ENCODE measurements around the gene FCHSD1. TPM values are rescaled to one million over a fixed set of nuclear protein-coding genes. Genes with fewer than 3 reads are reported as not detected.

Gene FCHSD1
- total RNA-seq, 1 experiment from 2014 or later = 41.4 TPM

- no peak overlapping the region for H3K4me3 Mint-ChIP-seq (ENCODE audit: low read depth, unreplicated experiment)
- no peak for TF ChIP-seq CTCF (IDR thresholded peaks at IDR 0.05; ENCODE audit: unreplicated experiment)
- DNase-seq = no peak
- H3K27ac Mint-ChIP-seq (ENCODE audit: unreplicated experiment) = no peak overlapping the region
- intact Hi-C loops (cut with micrococcal nuclease; ENCODE audit: unreplicated experiment) = no loop called here
- CTCF ChIA-PET = no interaction called here
- no peaks in the 10 kb centered on the region for H3K9me3 Mint-ChIP-seq (ENCODE audit: low read depth, unreplicated experiment)
- H3K4me1 Mint-ChIP-seq (ENCODE audit: low read depth, unreplicated experiment) = peaks cover 22% of the 10 kb centered on the region
- peaks cover 37% of the 10 kb centered on the region for H3K36me3 Mint-ChIP-seq (ENCODE audit: insufficient read depth, unreplicated experiment)
- no TSS peak for BruUV-seq (replicated peaks)
- H3K27me3 Mint-ChIP-seq (ENCODE audit: unreplicated experiment) = no peaks in the 10 kb centered on the region
Measured at GRCh38 chr5:141634720-141635119, 16.5 kb downstream of the FCHSD1 start.

GRCh38 chr5:141633871-141634561, 17.2 kb downstream of the FCHSD1 start:
- intact Hi-C loops (cut with micrococcal nuclease; ENCODE audit: unreplicated experiment) = no loop called here
- Mint-ChIP-seq H3K4me3 (ENCODE audit: low read depth, unreplicated experiment) (no peak overlapping the region), H3K36me3 (ENCODE audit: insufficient read depth, unreplicated experiment) (peaks cover 37% of the 10 kb centered on the region), H3K9me3 (ENCODE audit: low read depth, unreplicated experiment) (no peaks in the 10 kb centered on the region), H3K27me3 (ENCODE audit: unreplicated experiment) (no peaks in the 10 kb centered on the region), H3K4me1 (ENCODE audit: low read depth, unreplicated experiment) (peaks cover 22% of the 10 kb centered on the region), H3K27ac (ENCODE audit: unreplicated experiment) (no peak overlapping the region)
- CTCF ChIA-PET = no interaction called here
- no peak for DNase-seq
- no peak for TF ChIP-seq CTCF (IDR thresholded peaks at IDR 0.05; ENCODE audit: unreplicated experiment)
- BruUV-seq (replicated peaks) = TSS peak; percentile 6

GRCh38 chr5:141632650-141633049, 18.6 kb downstream of the FCHSD1 start:
- Mint-ChIP-seq H3K27ac (ENCODE audit: unreplicated experiment) (no peak overlapping the region), H3K36me3 (ENCODE audit: insufficient read depth, unreplicated experiment) (peaks cover 26% of the 10 kb centered on the region), H3K27me3 (ENCODE audit: unreplicated experiment) (no peaks in the 10 kb centered on the region), H3K4me1 (ENCODE audit: low read depth, unreplicated experiment) (peaks cover 22% of the 10 kb centered on the region), H3K9me3 (ENCODE audit: low read depth, unreplicated experiment) (no peaks in the 10 kb centered on the region), H3K4me3 (ENCODE audit: low read depth, unreplicated experiment) (no peak overlapping the region)
- TF ChIP-seq CTCF (IDR thresholded peaks at IDR 0.05; ENCODE audit: unreplicated experiment) = no peak
- no peak for DNase-seq
- no TSS peak for BruUV-seq (replicated peaks)
- CTCF ChIA-PET = interaction anchor here (0.9 to 1.3 kb wide), 2 partner anchors 13 to 125 kb away, joined by 3 to 8 read pairs; partner anchors contain the start of gene DIAPH1
- intact Hi-C loops (cut with micrococcal nuclease; ENCODE audit: unreplicated experiment) = no loop called here

GRCh38 chr5:141630570-141631140, 20.6 kb downstream of the FCHSD1 start:
- CTCF ChIA-PET = interaction anchor here (0.6 kb wide), 2 partner anchors 12 to 15 kb away, joined by 4 to 5 read pairs; partner anchors contain the start of gene DIAPH1
- H3K27ac Mint-ChIP-seq (ENCODE audit: unreplicated experiment) = no peak overlapping the region
- DNase-seq = no peak
- no peaks in the 10 kb centered on the region for H3K9me3 Mint-ChIP-seq (ENCODE audit: low read depth, unreplicated experiment)
- no peaks in the 10 kb centered on the region for H3K27me3 Mint-ChIP-seq (ENCODE audit: unreplicated experiment)
- H3K4me3 Mint-ChIP-seq (ENCODE audit: low read depth, unreplicated experiment) = no peak overlapping the region
- peaks cover 20% of the 10 kb centered on the region for H3K4me1 Mint-ChIP-seq (ENCODE audit: low read depth, unreplicated experiment)
- intact Hi-C loops (cut with micrococcal nuclease; ENCODE audit: unreplicated experiment) = no loop called here
- TF ChIP-seq CTCF (IDR thresholded peaks at IDR 0.05; ENCODE audit: unreplicated experiment) = no peak
- H3K36me3 Mint-ChIP-seq (ENCODE audit: insufficient read depth, unreplicated experiment) = peaks cover 15% of the 10 kb centered on the region
- BruUV-seq (replicated peaks) = no TSS peak
